ENCODE measurements around the gene IQCN. TPM values are rescaled to one million over a fixed set of nuclear protein-coding genes. Genes with fewer than 3 reads are reported as not detected.

The IQCN gene
- total and polyA plus RNA-seq, 2 donors: 1.3 to 1.8 TPM

GRCh38 chr19:18231775-18232174 lies 42.5 kb downstream of the IQCN start:
- Histone ChIP-seq H3K27ac (ENCODE audit: low read depth) (no peak overlapping the region), H3K36me3 (ENCODE audit: insufficient read depth) (no peaks in the 10 kb centered on the region), H3K4me1 (ENCODE audit: insufficient read depth) (no peaks in the 10 kb centered on the region), H3K4me3 (ENCODE audit: low read depth, low read length) (no peak overlapping the region)
- 20% methylated on average over 4 of the region's 4 CpGs for WGBS
- DNase-seq (ENCODE audit: extremely low spot score): no peak

GRCh38 chr19:18230941-18231734 lies 43.1 kb downstream of the IQCN start:
- WGBS: 55% methylated on average over 18 of the region's 18 CpGs
- Histone ChIP-seq H3K4me3 (ENCODE audit: low read depth, low read length) (no peak overlapping the region), H3K4me1 (ENCODE audit: insufficient read depth) (no peaks in the 10 kb centered on the region), H3K27ac (ENCODE audit: low read depth) (no peak overlapping the region), H3K36me3 (ENCODE audit: insufficient read depth) (no peaks in the 10 kb centered on the region)
- DNase-seq (ENCODE audit: extremely low spot score): no peak

- H3K36me3 ChIP-seq (ENCODE audit: insufficient read depth): no peaks in the 10 kb centered on the region
- 78% methylated on average over 4 of the region's 4 CpGs for WGBS
- H3K27ac ChIP-seq (ENCODE audit: low read depth): no peak overlapping the region
- H3K4me3 ChIP-seq (ENCODE audit: low read depth, low read length): no peak overlapping the region
- no peak for DNase-seq (ENCODE audit: extremely low spot score)
- H3K4me1 ChIP-seq (ENCODE audit: insufficient read depth): no peaks in the 10 kb centered on the region
These were observed 44.3 kb downstream of the IQCN start for GRCh38 chr19:18229915-18230314.

- Histone ChIP-seq H3K36me3 (ENCODE audit: insufficient read depth) (no peaks in the 10 kb centered on the region), H3K4me3 (ENCODE audit: low read depth, low read length) (no peak overlapping the region), H3K4me1 (ENCODE audit: insufficient read depth) (no peaks in the 10 kb centered on the region), H3K27ac (ENCODE audit: low read depth) (no peak overlapping the region)
- WGBS: 70% methylated on average over 5 of the region's 5 CpGs
- DNase-seq (ENCODE audit: extremely low spot score): no peak
These were observed 44.8 kb downstream of the IQCN start for GRCh38 chr19:18229474-18229873.

- no peak for DNase-seq (ENCODE audit: extremely low spot score)
- 77% methylated on average over 6 of the region's 6 CpGs for WGBS
- Histone ChIP-seq H3K4me3 (ENCODE audit: low read depth, low read length) (no peak overlapping the region), H3K27ac (ENCODE audit: low read depth) (no peak overlapping the region), H3K36me3 (ENCODE audit: insufficient read depth) (no peaks in the 10 kb centered on the region), H3K4me1 (ENCODE audit: insufficient read depth) (no peaks in the 10 kb centered on the region)
These were observed 46.4 kb downstream of the IQCN start for GRCh38 chr19:18227781-18228271.

GRCh38 chr19:18226956-18227780 lies 47.1 kb downstream of the IQCN start:
- no peak overlapping the region for H3K27ac ChIP-seq (ENCODE audit: low read depth)
- no peak overlapping the region for H3K4me3 ChIP-seq (ENCODE audit: low read depth, low read length)
- WGBS: 79% methylated on average over 18 of the region's 18 CpGs
- no peaks in the 10 kb centered on the region for H3K4me1 ChIP-seq (ENCODE audit: insufficient read depth)
- H3K36me3 ChIP-seq (ENCODE audit: insufficient read depth): no peaks in the 10 kb centered on the region
- DNase-seq (ENCODE audit: extremely low spot score): no peak

- Histone ChIP-seq H3K36me3 (ENCODE audit: insufficient read depth) (no peaks in the 10 kb centered on the region), H3K4me3 (ENCODE audit: low read depth, low read length) (no peak within 1 kb of the TSS), H3K27ac (ENCODE audit: low read depth) (no peak within 1 kb of the TSS), H3K4me1 (ENCODE audit: insufficient read depth) (no peaks in the 10 kb centered on the region)
- no peak for DNase-seq (ENCODE audit: extremely low spot score)
- 8% methylated on average over 51 of the region's 51 CpGs for WGBS
These were observed 48.4 kb downstream of the IQCN start, which contains the start of gene PDE4C for GRCh38 chr19:18225702-18226468. Gene PDE4C, minus strand, starts transcription at chr19:18226438. Its CDS starts 23 bp downstream, at chr19:18226415.

- WGBS: 21% methylated on average over 16 of the region's 16 CpGs
- H3K4me3 ChIP-seq (ENCODE audit: low read depth, low read length): no peak overlapping the region
- no peak overlapping the region for H3K27ac ChIP-seq (ENCODE audit: low read depth)
These were observed 48.9 kb downstream of the IQCN start for GRCh38 chr19:18225355-18225701.

GRCh38 chr19:18224525-18225354 lies 49.5 kb downstream of the IQCN start:
- peak; percentile 94 for DNase-seq (ENCODE audit: extremely low spot score)
- 1% methylated on average over 81 of the region's 81 CpGs for WGBS
- no peak overlapping the region for H3K27ac ChIP-seq (ENCODE audit: low read depth)
- no peaks in the 10 kb centered on the region for H3K36me3 ChIP-seq (ENCODE audit: insufficient read depth)
- no peaks in the 10 kb centered on the region for H3K4me1 ChIP-seq (ENCODE audit: insufficient read depth)
- H3K4me3 ChIP-seq (ENCODE audit: low read depth, low read length): no peak overlapping the region

More at GRCh38 chr19:18225355-18225701, 48.9 kb downstream of the IQCN start:
- Histone ChIP-seq H3K4me1 (ENCODE audit: insufficient read depth) (no peaks in the 10 kb centered on the region), H3K36me3 (ENCODE audit: insufficient read depth) (no peaks in the 10 kb centered on the region)
- DNase-seq (ENCODE audit: extremely low spot score): no peak

GRCh38 chr19:18223860-18224524 lies 50.3 kb downstream of the IQCN start:
- no peaks in the 10 kb centered on the region for H3K4me1 ChIP-seq (ENCODE audit: insufficient read depth)
- 6% methylated on average over 39 of the region's 39 CpGs for WGBS
- no peak overlapping the region for H3K27ac ChIP-seq (ENCODE audit: low read depth)
- no peak overlapping the region for H3K4me3 ChIP-seq (ENCODE audit: low read depth, low read length)
- H3K36me3 ChIP-seq (ENCODE audit: insufficient read depth): no peaks in the 10 kb centered on the region
- no peak for DNase-seq (ENCODE audit: extremely low spot score)

- WGBS: 85% methylated on average over 25 of the region's 25 CpGs
- Histone ChIP-seq H3K4me3 (ENCODE audit: low read depth, low read length) (no peak overlapping the region), H3K36me3 (ENCODE audit: insufficient read depth) (no peaks in the 10 kb centered on the region), H3K27ac (ENCODE audit: low read depth) (no peak overlapping the region), H3K4me1 (ENCODE audit: insufficient read depth) (no peaks in the 10 kb centered on the region)
- DNase-seq (ENCODE audit: extremely low spot score): no peak
These were observed 52.2 kb downstream of the IQCN start for GRCh38 chr19:18221815-18222725.

Measured in urinary bladder (tissue), 4 donors.